Keratinocyte (primary cell): Measurements from ENCODE around the gene CCL7. TPM values are rescaled to one million over a fixed set of nuclear protein-coding genes. Genes with fewer than 3 reads are reported as not detected.

ENCODE experiments used
- DNase-seq: peaks from one replicate; pipeline ENCODE4 v3.0.0-alpha.2; 2011; ENCODE audit warnings: low read depth, missing footprints, low spot score
- FAIRE-seq: peaks from 2 replicates; lab custom pipeline; 2011; peaks lifted over from hg19 to GRCh38; lab: Jason Lieb, UNC
- H2AFZ ChIP-seq: 2 replicates; pipeline ENCODE4 v1.6.0; 2012; ENCODE audit warnings: low read length, control low read depth, inconsistent platforms; ENCODE audit not compliant: control insufficient read depth
- H3K27ac ChIP-seq: 2 replicates; pipeline ENCODE4 v1.5.1; 2011; ENCODE audit warnings: low read length; ENCODE audit not compliant: control insufficient read depth, insufficient read depth
- H3K27me3 ChIP-seq: 3 replicates; pipeline ENCODE4 v1.6.0; 2011; ENCODE audit warnings: low read length; ENCODE audit not compliant: control insufficient read depth, insufficient read depth; ENCODE audit errors: extremely low read depth
- H3K36me3 ChIP-seq, 2 experiments: 2 replicates in 1 of 2; 3 replicates in 1 of 2; pipeline ENCODE4 v1.5.1; 2011; ENCODE audit warnings: low read length in 2 of 2, mild to moderate bottlenecking in 1 of 2; ENCODE audit not compliant: control insufficient read depth in 2 of 2, insufficient read depth in 2 of 2; ENCODE audit errors: extremely low read depth in 1 of 2
- H3K4me1 ChIP-seq: 3 replicates; pipeline ENCODE4 v1.5.1; 2011; ENCODE audit warnings: low read length; ENCODE audit not compliant: control insufficient read depth, insufficient read depth; ENCODE audit errors: extremely low read depth
- H3K4me2 ChIP-seq: 3 replicates; pipeline ENCODE4 v1.6.0; 2011; ENCODE audit warnings: low read depth, low read length; ENCODE audit not compliant: control insufficient read depth, insufficient read depth; ENCODE audit errors: extremely low read depth
- H3K4me3 ChIP-seq, 3 experiments: fragments of 200-600 bp in 1 of 3; sonication (generic) in 1 of 3; 2 replicates in 2 of 3; 3 replicates in 1 of 3; pipeline ENCODE4 v1.5.1; 2011 to 2016; ENCODE audit warnings: low read length in 3 of 3, mild to moderate bottlenecking in 3 of 3, control low read depth in 2 of 3, inconsistent platforms in 1 of 3, low read depth in 1 of 3, mixed read lengths in 1 of 3, mixed run types in 1 of 3, moderate library complexity in 1 of 3; ENCODE audit not compliant: control insufficient read depth in 2 of 3, insufficient read depth in 2 of 3; ENCODE audit errors: extremely low read depth in 1 of 3
- H3K79me2 ChIP-seq: 2 replicates; pipeline ENCODE4 v1.6.0; 2012; ENCODE audit warnings: low read length; ENCODE audit not compliant: control insufficient read depth, insufficient read depth
- H3K9ac ChIP-seq: 3 replicates; pipeline ENCODE4 v1.6.0; 2011; ENCODE audit warnings: low read length; ENCODE audit not compliant: control insufficient read depth, insufficient read depth; ENCODE audit errors: extremely low read depth
- H3K9me1 ChIP-seq: 3 replicates; pipeline ENCODE4 v1.6.0; 2011; ENCODE audit warnings: low read length; ENCODE audit not compliant: control insufficient read depth, insufficient read depth; ENCODE audit errors: extremely low read depth
- H3K9me3 ChIP-seq: 2 replicates; pipeline ENCODE4 v1.5.1; 2012; ENCODE audit warnings: low read depth, low read length; ENCODE audit not compliant: control insufficient read depth
- H4K20me1 ChIP-seq: 3 replicates; pipeline ENCODE4 v1.6.0; 2011; ENCODE audit warnings: low read length; ENCODE audit not compliant: control insufficient read depth, insufficient read depth; ENCODE audit errors: extremely low read depth
- EZH2 ChIP-seq: IDR thresholded peaks from one replicate; pipeline ENCODE4 v1.6.1; 2012; ENCODE audit warnings: inconsistent platforms, mild to moderate bottlenecking, low read length, moderate library complexity
- dilution Hi-C: fragments of 300-500 bp; cut with MboI; formaldehyde crosslinking; loops from one replicate; pipeline ENCODE4 v1.7.0; 2020; ENCODE audit warnings: low sequenced_read_pairs; ENCODE audit not compliant: extremely low pct_ligation_motif_present
- polyA plus RNA-seq, 5 experiments: library from polyadenylated mRNA; depleted of rRNA in 3 of 5; stranded (reverse) in 3 of 5; stranded (forward) in 1 of 5; unstranded in 1 of 5; fragments of >200 nt; gene quantifications; 1 replicate in 1 of 5; 2 replicates in 3 of 5; 3 replicates in 1 of 5; pipeline versions ENCODE4 v1.2.1 to v1.2.3, GENCODE V29; 2011 to 2012; ENCODE audit warnings: missing spikeins in 2 of 5, low read depth in 1 of 5, low replicate concordance in 1 of 5
- TF ChIP-seq, protein P1 (sequence below), 3 experiments: IDR thresholded peaks in 1 of 3; conservative IDR thresholded peaks in 1 of 3; optimal IDR thresholded peaks in 1 of 3; 2 replicates in 2 of 3; 3 replicates in 1 of 3; pipeline versions ENCODE3 to v1.5.1; 2011; ENCODE audit warnings: low read length in 3 of 3, mild to moderate bottlenecking in 3 of 3, moderate library complexity in 2 of 3, control low read depth in 1 of 3, inconsistent platforms in 1 of 3; ENCODE audit not compliant: insufficient read depth in 2 of 3; ENCODE audit errors: extremely low read depth in 1 of 3

Gene CCL7
- polyA plus RNA-seq, 1 donor (not counting 4 experiments of a cell fraction or from before 2014, with no cell fraction given): not detected

DNA sequence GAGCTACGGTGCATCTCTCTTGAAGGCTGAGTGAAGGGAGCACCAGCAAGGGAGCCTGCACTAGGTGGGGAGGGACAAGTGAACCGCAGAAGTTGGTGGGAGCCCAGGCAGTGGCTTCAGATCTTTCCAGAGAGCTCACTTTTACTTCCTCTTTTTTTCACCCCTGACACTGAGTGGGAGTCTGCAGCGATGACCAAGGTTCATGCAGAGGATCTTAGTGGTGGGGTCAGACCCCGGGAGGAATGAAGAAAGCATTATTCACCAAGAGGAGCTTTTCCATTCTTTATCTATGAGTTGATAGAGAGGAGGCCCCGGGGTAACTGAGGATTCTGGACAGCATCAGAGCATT lies 18.0 kb upstream of the CCL7 start:
- no peak overlapping the region for H3K27ac ChIP-seq
- no peak overlapping the region for H3K9ac ChIP-seq
- FAIRE-seq: no peak
- H3K4me3 ChIP-seq: no peak overlapping the region
- H4K20me1 ChIP-seq: no peaks in the 10 kb centered on the region
- dilution Hi-C loops: no loop called here
- peaks cover under 1% of the 10 kb centered on the region for H3K27me3 ChIP-seq
- no peaks in the 10 kb centered on the region for H3K36me3 ChIP-seq
- no peak for DNase-seq
- no peaks in the 10 kb centered on the region for H3K79me2 ChIP-seq
- H3K9me3 ChIP-seq: no peaks in the 10 kb centered on the region
- TF ChIP-seq EZH2: no peak
- TF ChIP-seq, protein P1, sequence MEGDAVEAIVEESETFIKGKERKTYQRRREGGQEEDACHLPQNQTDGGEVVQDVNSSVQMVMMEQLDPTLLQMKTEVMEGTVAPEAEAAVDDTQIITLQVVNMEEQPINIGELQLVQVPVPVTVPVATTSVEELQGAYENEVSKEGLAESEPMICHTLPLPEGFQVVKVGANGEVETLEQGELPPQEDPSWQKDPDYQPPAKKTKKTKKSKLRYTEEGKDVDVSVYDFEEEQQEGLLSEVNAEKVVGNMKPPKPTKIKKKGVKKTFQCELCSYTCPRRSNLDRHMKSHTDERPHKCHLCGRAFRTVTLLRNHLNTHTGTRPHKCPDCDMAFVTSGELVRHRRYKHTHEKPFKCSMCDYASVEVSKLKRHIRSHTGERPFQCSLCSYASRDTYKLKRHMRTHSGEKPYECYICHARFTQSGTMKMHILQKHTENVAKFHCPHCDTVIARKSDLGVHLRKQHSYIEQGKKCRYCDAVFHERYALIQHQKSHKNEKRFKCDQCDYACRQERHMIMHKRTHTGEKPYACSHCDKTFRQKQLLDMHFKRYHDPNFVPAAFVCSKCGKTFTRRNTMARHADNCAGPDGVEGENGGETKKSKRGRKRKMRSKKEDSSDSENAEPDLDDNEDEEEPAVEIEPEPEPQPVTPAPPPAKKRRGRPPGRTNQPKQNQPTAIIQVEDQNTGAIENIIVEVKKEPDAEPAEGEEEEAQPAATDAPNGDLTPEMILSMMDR (optimal IDR thresholded peaks at IDR 0.05 in 1 of 3, IDR thresholded peaks at IDR 0.05 in 1 of 3, conservative IDR thresholded peaks at IDR 0.05 in 1 of 3; ENCODE audit: extremely low read depth in 1 of 3, insufficient read depth in 2 of 3, low read length in 3 of 3): no peak
- no peak overlapping the region for H2AFZ ChIP-seq
- no peak overlapping the region for H3K4me2 ChIP-seq
- peaks cover 26% of the 10 kb centered on the region for H3K4me1 ChIP-seq
- no peaks in the 10 kb centered on the region for H3K9me1 ChIP-seq

DNA sequence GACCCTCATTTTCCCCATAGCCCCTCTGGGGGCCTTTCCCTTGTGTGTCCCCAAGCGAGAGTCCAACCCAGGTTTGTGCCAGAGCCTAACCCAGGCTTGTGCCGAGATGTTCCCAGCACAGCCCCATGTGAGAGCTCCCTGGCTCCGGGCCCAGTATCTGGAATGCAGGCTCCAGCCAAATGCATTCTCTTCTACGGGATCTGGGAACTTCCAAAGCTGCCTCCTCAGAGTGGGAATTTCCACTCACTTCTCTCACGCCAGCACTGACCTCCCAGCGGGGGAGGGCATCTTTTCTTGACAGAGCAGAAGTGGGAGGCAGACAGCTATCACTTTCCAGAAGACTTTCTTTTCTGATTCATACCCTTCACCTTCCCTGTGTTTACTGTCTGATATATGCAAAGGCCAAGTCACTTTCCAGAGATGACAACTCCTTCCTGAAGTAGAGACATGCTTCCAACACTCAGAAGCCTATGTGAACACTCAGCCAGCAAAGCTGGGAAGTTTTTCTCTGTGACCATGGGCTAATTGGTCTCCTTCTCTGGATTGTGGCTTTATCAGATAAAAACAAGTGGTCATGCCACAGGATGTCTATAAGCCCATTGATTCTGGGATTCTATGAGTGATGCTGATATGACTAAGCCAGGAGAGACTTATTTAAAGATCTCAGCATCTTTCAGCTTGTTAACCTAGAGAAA lies 17.4 kb upstream of the CCL7 start:
- Histone ChIP-seq H3K9me1 (no peaks in the 10 kb centered on the region), H3K27me3 (peaks cover 4% of the 10 kb centered on the region), H3K27ac (peak overlapping the region; percentile 24), H3K9ac (no peak overlapping the region), H3K36me3 (no peaks in the 10 kb centered on the region), H4K20me1 (no peaks in the 10 kb centered on the region), H3K79me2 (no peaks in the 10 kb centered on the region), H3K9me3 (no peaks in the 10 kb centered on the region), H3K4me1 (peaks cover 26% of the 10 kb centered on the region), H3K4me3 (no peak overlapping the region), H2AFZ (no peak overlapping the region), H3K4me2 (no peak overlapping the region)
- dilution Hi-C loops: no loop called here
- TF ChIP-seq EZH2: no peak
- TF ChIP-seq, protein P1 (optimal IDR thresholded peaks at IDR 0.05 in 1 of 3, IDR thresholded peaks at IDR 0.05 in 1 of 3, conservative IDR thresholded peaks at IDR 0.05 in 1 of 3; ENCODE audit: extremely low read depth in 1 of 3, insufficient read depth in 2 of 3, low read length in 3 of 3): no peak
- DNase-seq (no peak), FAIRE-seq (peak; percentile 84)
